ENCODE measurements around the gene NPNT. TPM values are rescaled to one million over a fixed set of nuclear protein-coding genes. Genes with fewer than 3 reads are reported as not detected.
A peak's percentile ranks its signal among the peaks of the same experiment; 100 is the strongest.

The NPNT gene
- total and polyA plus RNA-seq, 2 experiments from 2014 or later, result not detected

DNA sequence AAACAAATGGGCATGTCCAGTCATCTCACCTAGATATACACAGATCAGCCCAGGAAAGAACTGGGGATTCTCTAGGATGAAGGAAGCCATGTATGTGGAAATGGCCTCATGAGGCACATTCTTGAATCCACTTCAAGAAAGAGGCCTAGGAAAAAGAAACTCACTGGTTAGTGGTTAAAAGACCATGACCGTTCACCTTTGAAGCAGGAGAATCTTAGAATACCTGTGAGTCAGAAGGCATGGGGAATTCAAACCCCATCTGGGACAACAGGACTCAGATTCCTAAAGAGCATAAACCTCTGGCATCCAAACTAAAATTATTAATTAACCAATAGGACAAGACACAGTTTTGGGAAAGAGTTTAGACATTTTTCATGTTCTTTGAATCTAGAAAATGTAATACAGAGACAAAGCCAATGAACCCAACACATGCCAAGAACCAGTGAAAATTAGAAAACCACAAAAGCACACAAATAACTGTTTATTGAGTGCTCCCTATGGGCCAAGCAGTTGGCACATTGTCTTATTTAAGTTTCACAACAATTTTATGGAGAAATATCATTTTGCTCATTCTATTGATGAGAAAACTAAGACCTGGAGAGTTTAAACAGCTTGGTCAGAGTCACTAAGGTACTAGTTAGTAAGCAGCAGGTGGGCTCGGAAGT lies 97.5 kb downstream of the NPNT start:
- 71 to 83% methylated on average over 2 of the region's 2 CpGs for WGBS, 2 experiments (ENCODE audit: low coverage in 1 of 2, low lambda C conversion rate in 2 of 2, missing lambda C conversion rate in 2 of 2)
- no peak overlapping the region for H2AFZ ChIP-seq
- H3K9me2 ChIP-seq (ENCODE audit: insufficient read depth), result no peaks in the 10 kb centered on the region
- H3K9ac ChIP-seq, result no peak overlapping the region
- no peak overlapping the region for H3K27ac ChIP-seq
- peak; percentile 12 for DNase-seq
- peaks cover 12% of the 10 kb centered on the region for H3K27me3 ChIP-seq (replicated peaks; ENCODE audit: insufficient read depth)
- H3F3A ChIP-seq (ENCODE audit: insufficient read depth), result peaks cover 11% of the 10 kb centered on the region; the same call in 1 of the 2 replicates
- in situ Hi-C loops (cut with MboI), result no loop called here
- no peak for TF ChIP-seq EZH2 (IDR thresholded peaks at IDR 0.05; ENCODE audit: insufficient read depth, poor library complexity, severe bottlenecking)
- no peak for TF ChIP-seq EZH2phosphoT487 (IDR thresholded peaks at IDR 0.05; ENCODE audit: insufficient read depth, low read depth)
- no peak overlapping the region for H3K4me3 ChIP-seq
- H3K36me3 ChIP-seq (ENCODE audit: low read depth), result no peaks in the 10 kb centered on the region
- H3K4me2 ChIP-seq (ENCODE audit: unreplicated experiment), result no peak overlapping the region
- peaks cover 5% of the 10 kb centered on the region for H3K4me1 ChIP-seq (ENCODE audit: insufficient read depth)
- H3K79me2 ChIP-seq (ENCODE audit: insufficient read depth), result no peaks in the 10 kb centered on the region
- no peaks in the 10 kb centered on the region for H3K9me3 ChIP-seq (ENCODE audit: low read depth)
- no peaks in the 10 kb centered on the region for H4K20me1 ChIP-seq (ENCODE audit: insufficient read depth)

DNA sequence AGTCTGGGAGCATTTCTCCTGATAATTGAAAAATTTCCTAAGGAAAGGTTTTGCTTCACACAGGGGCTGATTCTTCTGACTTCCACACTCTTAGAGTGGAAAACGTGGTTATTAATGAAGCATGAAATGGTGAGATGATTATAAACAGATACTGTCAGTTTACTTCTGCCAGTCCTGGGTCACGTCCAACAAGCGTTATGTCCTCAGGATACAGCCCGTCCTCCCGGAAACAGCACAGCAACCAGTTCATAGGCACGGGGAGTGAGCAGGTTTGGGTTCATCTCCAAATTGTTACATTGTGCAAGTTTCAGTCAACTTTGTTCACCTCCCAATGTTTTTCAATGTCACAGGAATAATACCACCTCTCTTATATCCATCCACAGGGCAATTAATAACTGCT lies 98.8 kb downstream of the NPNT start:
- Histone ChIP-seq H4K20me1 (ENCODE audit: insufficient read depth) (no peaks in the 10 kb centered on the region), H3K4me3 (no peak overlapping the region), H3K9me3 (ENCODE audit: low read depth) (no peaks in the 10 kb centered on the region), H3K4me1 (ENCODE audit: insufficient read depth) (peaks cover 5% of the 10 kb centered on the region), H3K36me3 (ENCODE audit: low read depth) (no peaks in the 10 kb centered on the region), H3K79me2 (ENCODE audit: insufficient read depth) (no peaks in the 10 kb centered on the region), H3F3A (ENCODE audit: insufficient read depth) (peaks cover 11% of the 10 kb centered on the region; the same call in 1 of the 2 replicates), H2AFZ (no peak overlapping the region), H3K9me2 (ENCODE audit: insufficient read depth) (no peaks in the 10 kb centered on the region), H3K4me2 (ENCODE audit: unreplicated experiment) (no peak overlapping the region), H3K9ac (no peak overlapping the region), H3K27ac (no peak overlapping the region), H3K27me3 (replicated peaks; ENCODE audit: insufficient read depth) (peaks cover 12% of the 10 kb centered on the region)
- TF ChIP-seq EZH2phosphoT487 (IDR thresholded peaks at IDR 0.05; ENCODE audit: insufficient read depth, low read depth), result no peak
- TF ChIP-seq EZH2 (IDR thresholded peaks at IDR 0.05; ENCODE audit: insufficient read depth, poor library complexity, severe bottlenecking), result no peak
- no peak for DNase-seq
- WGBS, 2 experiments (ENCODE audit: low coverage in 1 of 2, low lambda C conversion rate in 2 of 2, missing lambda C conversion rate in 2 of 2), result 6 to 7% methylated on average over 6 of the region's 6 CpGs
- in situ Hi-C loops (cut with MboI), result no loop called here

DNA sequence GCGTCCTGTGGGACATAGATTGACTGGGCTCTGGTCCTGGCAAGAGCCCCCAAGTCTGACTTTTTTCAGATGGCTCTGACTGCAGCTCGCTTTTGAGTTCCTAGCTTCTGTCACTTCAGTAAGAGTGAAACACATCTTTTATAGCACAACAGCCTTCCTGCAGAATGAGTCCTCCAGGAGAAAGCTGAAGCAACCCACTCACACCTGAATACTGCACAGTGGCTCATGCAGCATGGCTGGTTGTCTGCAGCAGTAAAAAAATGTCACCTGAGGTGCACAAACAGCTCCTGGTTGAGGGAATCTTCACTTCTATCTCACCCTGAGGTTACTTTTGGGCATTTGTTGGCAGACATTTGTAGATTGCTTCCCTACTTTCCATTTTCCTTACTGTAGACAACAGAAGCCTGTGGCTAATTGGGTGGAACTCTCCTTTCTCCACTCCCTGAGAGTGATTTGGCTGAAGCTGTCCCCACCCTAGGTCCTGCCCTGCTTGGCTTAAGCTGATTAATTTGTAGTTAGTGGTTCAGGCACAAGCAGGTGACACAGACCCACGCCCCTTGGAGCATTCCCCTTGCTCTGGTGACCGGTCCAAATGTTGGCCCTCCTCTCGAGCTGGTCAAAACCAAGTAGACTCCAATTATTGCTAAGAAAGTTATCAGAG lies 99.7 kb downstream of the NPNT start:
- Histone ChIP-seq H3K9me2 (ENCODE audit: insufficient read depth) (no peaks in the 10 kb centered on the region), H3K9ac (no peak overlapping the region), H3K4me3 (no peak overlapping the region), H3K79me2 (ENCODE audit: insufficient read depth) (no peaks in the 10 kb centered on the region), H3F3A (ENCODE audit: insufficient read depth) (peaks cover 11% of the 10 kb centered on the region; the same call in 1 of the 2 replicates), H3K4me2 (ENCODE audit: unreplicated experiment) (no peak overlapping the region), H3K4me1 (ENCODE audit: insufficient read depth) (peaks cover 5% of the 10 kb centered on the region), H3K36me3 (ENCODE audit: low read depth) (no peaks in the 10 kb centered on the region), H3K27ac (no peak overlapping the region), H2AFZ (no peak overlapping the region), H3K9me3 (ENCODE audit: low read depth) (no peaks in the 10 kb centered on the region), H4K20me1 (ENCODE audit: insufficient read depth) (no peaks in the 10 kb centered on the region), H3K27me3 (replicated peaks; ENCODE audit: insufficient read depth) (peaks cover 12% of the 10 kb centered on the region)
- in situ Hi-C loops (cut with MboI), result no loop called here
- 47 to 56% methylated on average over 5 of the region's 5 CpGs for WGBS, 2 experiments (ENCODE audit: low coverage in 1 of 2, low lambda C conversion rate in 2 of 2, missing lambda C conversion rate in 2 of 2)
- DNase-seq, result no peak
- TF ChIP-seq EZH2phosphoT487 (IDR thresholded peaks at IDR 0.05; ENCODE audit: insufficient read depth, low read depth) (no peak), EZH2 (IDR thresholded peaks at IDR 0.05; ENCODE audit: insufficient read depth, poor library complexity, severe bottlenecking) (no peak)

DNA sequence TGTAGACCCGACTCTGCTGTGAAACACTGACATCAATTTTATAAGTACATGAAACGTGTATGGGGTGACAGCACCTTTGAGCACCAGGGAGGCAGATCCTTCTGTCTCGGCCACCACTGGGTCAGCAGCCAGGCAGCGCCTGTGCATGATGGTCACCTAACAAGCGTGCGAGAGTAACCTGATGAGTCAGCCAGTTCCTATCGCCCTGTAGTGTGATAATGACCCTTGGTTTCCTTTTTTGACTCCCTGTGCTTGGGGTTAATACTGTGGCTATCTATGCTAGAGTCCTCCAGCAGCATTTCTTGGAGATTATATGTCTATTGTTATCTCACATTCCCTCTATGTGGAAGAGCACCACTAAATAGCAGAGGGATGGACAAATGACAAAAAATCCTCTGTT lies 101.6 kb downstream of the NPNT start:
- no peak for TF ChIP-seq EZH2phosphoT487 (IDR thresholded peaks at IDR 0.05; ENCODE audit: insufficient read depth, low read depth)
- no peak for TF ChIP-seq EZH2 (IDR thresholded peaks at IDR 0.05; ENCODE audit: insufficient read depth, poor library complexity, severe bottlenecking)
- in situ Hi-C loops (cut with MboI), result no loop called here
- Histone ChIP-seq H3K4me2 (ENCODE audit: unreplicated experiment) (no peak overlapping the region), H3K4me1 (ENCODE audit: insufficient read depth) (no peaks in the 10 kb centered on the region), H3K9me2 (ENCODE audit: insufficient read depth) (no peaks in the 10 kb centered on the region), H3K36me3 (ENCODE audit: low read depth) (no peaks in the 10 kb centered on the region), H3F3A (ENCODE audit: insufficient read depth) (no peaks in the 10 kb centered on the region), H3K27me3 (replicated peaks; ENCODE audit: insufficient read depth) (peaks cover 16% of the 10 kb centered on the region), H3K79me2 (ENCODE audit: insufficient read depth) (no peaks in the 10 kb centered on the region), H4K20me1 (ENCODE audit: insufficient read depth) (no peaks in the 10 kb centered on the region), H2AFZ (no peak overlapping the region), H3K4me3 (no peak overlapping the region), H3K27ac (no peak overlapping the region), H3K9me3 (ENCODE audit: low read depth) (no peaks in the 10 kb centered on the region), H3K9ac (no peak overlapping the region)
- DNase-seq, result no peak
- 56 to 61% methylated on average over 7 of the region's 7 CpGs for WGBS, 2 experiments (ENCODE audit: low coverage in 1 of 2, low lambda C conversion rate in 2 of 2, missing lambda C conversion rate in 2 of 2)

Data from GM23248 (cell line).